ENCODE results near the gene RBM10. TPM values are rescaled to one million over a fixed set of nuclear protein-coding genes. Genes with fewer than 3 reads are reported as not detected.

The RBM10 gene
- polyA plus RNA-seq, 5 donors: 39.2 to 59.0 (median 48.4) TPM

GRCh38 chrX:47217121-47217851 lies 72.3 kb downstream of the RBM10 start:
- DNase-seq: no peak

GRCh38 chrX:47217852-47218279 lies 72.8 kb downstream of the RBM10 start:
- DNase-seq: peak; percentile 99

GRCh38 chrX:47218280-47218919 lies 73.4 kb downstream of the RBM10 start, which contains the start of gene CDK16:
CDK16 (plus strand) TSS chrX:47218681; CDS start chrX:47223558, 4,877 bp downstream.
- DNase-seq: peak; percentile 93 to 94

GRCh38 chrX:47218920-47219815 lies 74.1 kb downstream of the RBM10 start:
- DNase-seq: peak in 1 of 2 donors; percentile 28

- DNase-seq: no peak
Measured at GRCh38 chrX:47221756-47222155, 76.7 kb downstream of the RBM10 start.

GRCh38 chrX:47222751-47223350 lies 77.8 kb downstream of the RBM10 start:
- no peak for DNase-seq

- DNase-seq: no peak
Measured at GRCh38 chrX:47223476-47224250, 78.6 kb downstream of the RBM10 start.

GRCh38 chrX:47224266-47224895 lies 79.4 kb downstream of the RBM10 start:
- no peak for DNase-seq

DNA sequence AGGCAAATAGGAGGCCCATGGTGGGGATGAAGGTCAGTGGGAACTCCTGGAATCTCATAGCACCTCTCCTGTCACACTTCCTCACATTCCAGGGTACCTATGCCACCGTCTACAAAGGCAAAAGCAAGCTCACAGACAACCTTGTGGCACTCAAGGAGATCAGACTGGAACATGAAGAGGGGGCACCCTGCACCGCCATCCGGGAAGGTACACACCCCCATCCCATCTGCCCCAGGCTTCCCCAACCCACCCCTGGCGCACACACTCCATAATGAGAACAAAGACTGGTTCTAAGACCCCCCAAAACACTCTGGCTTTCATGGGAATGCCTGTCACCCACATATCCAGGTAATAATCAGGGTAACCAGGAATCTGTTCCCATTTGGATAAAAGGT lies 79.9 kb downstream of the RBM10 start:
- no peak for DNase-seq

DNA sequence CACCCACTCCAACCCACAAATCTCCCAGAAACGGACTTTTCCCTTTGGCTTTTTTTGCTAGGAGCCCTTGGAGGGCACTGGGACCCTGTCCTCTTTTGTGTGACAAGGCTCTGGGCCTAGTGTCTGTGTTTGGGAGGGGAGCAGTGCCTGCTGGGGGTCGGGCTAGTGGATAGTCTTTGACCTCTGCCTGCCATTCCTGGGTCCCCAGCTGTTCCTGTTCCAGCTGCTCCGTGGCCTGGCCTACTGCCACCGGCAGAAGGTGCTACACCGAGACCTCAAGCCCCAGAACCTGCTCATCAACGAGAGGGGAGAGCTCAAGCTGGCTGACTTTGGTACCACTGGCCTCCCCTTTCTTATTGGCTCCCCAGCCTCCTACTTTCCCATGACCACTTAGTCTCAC lies 81.0 kb downstream of the RBM10 start:
- no peak for DNase-seq

DNA sequence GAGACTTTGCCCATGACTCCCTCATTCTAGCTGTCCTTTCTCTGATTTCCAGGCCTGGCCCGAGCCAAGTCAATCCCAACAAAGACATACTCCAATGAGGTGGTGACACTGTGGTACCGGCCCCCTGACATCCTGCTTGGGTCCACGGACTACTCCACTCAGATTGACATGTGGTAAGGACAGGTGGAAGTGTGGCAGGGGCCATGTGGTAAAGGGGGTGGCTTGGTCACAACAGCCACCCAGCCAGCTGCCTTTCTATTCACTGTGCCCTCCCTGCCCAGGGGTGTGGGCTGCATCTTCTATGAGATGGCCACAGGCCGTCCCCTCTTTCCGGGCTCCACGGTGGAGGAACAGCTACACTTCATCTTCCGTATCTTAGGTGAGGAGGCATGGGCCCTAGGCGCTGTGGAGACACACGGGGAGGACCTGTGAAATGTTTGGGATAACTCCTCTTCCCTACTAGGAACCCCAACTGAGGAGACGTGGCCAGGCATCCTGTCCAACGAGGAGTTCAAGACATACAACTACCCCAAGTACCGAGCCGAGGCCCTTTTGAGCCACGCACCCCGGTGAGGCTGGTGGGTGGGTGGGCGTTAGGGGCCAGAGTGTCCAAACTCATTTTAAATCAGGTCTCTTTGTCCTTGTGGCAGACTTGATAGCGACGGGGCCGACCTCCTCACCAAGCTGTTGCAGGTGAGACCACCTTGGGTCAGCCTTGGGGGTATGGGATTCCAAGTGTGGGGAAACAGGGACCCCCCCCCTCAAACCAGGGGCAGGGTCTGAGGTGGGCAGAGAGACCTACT lies 81.7 kb downstream of the RBM10 start:
- DNase-seq: no peak

DNA sequence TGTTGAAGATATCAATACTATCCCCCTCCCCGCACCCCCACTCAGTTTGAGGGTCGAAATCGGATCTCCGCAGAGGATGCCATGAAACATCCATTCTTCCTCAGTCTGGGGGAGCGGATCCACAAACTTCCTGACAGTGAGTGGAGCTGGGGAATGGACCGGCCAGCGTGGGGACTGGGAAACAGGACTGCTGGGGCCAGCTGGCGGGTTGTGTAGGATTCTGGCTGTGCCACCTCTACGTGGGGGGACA lies 82.2 kb downstream of the RBM10 start:
- no peak for DNase-seq

DNA sequence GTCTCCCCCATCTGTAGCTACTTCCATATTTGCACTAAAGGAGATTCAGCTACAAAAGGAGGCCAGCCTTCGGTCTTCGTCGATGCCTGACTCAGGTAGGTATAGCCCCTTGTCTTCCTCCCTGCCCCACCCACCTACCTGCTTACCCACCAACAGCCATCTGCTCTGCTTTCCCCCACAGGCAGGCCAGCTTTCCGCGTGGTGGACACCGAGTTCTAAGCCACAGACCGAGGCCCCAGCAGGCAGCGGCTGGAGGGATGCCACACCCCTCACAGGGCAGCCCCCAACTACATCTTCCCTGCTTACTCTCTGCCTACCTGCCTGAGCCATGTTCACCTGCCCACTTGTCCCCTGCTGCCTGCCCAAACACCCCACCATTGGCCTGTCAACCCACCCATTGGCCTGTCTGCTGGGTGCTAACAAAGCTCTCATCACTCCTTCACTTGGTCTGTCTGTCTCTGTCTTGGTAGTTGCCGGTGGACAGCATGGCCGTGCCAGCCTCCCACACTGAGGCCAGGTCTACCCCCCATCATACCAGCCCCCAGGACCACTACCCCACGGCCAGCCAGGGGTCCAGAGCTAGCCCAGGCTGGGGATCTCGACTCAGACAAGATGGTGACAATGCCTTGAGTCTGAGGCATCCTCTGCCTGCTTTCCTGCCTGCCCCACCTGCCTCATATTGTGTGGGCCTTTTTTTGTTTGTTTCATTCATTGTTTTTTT lies 83.7 kb downstream of the RBM10 start:
- DNase-seq: no peak

- DNase-seq: no peak
Measured at GRCh38 chrX:47229427-47229826, 84.4 kb downstream of the RBM10 start.

- DNase-seq: no peak
Measured at GRCh38 chrX:47230136-47230868, 85.3 kb downstream of the RBM10 start.

DNA sequence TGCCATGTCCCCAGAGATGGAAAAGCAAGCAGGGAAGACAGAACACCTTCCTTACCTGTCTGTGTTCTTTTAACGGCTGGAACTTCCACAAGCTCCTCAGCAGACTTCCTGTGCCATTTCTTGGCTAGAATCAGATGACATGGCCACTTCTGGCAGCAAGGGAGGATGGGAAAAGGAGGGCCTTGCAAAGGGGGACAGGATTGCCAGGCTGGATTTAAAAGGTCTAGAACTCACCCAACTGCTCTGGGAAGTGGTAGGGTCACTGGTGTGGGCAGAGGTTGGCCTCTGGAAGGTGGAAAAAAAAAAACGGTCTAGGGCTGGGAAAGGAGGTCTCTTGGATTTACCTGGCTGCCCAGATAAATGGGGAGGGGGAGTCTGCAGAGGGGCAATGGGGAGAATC lies 86.1 kb downstream of the RBM10 start:
- no peak for DNase-seq

GRCh38 chrX:47232197-47232802 lies 87.3 kb downstream of the RBM10 start:
- DNase-seq: peak in 1 of 2 donors; percentile 6

GRCh38 chrX:47232803-47233332 lies 87.8 kb downstream of the RBM10 start, which contains the start of gene USP11:
USP11 (plus strand) TSS chrX:47233009; CDS start chrX:47233044, 35 bp downstream.
- DNase-seq: peak; percentile 60 to 67

All from right lung (tissue), 5 donors.